Neuron (in vitro differentiated cells): Measurements from ENCODE around the gene MAP3K5.

ENCODE experiments used
- H2AFZ ChIP-seq: one replicate; pipeline ENCODE4 v1.6.1; 2013; ENCODE audit warnings: low read depth, mild to moderate bottlenecking, inconsistent platforms, low read length, moderate library complexity
- H3K27me3 ChIP-seq: one replicate; pipeline ENCODE4 v1.6.1; 2013; ENCODE audit warnings: low read length; ENCODE audit not compliant: insufficient read depth
- H3K36me3 ChIP-seq: one replicate; pipeline ENCODE4 v1.6.1; 2013; ENCODE audit warnings: low read length; ENCODE audit not compliant: insufficient read depth
- H3K4me1 ChIP-seq: one replicate; pipeline ENCODE4 v1.6.1; 2013; ENCODE audit warnings: low read length; ENCODE audit not compliant: insufficient read depth
- H3K4me3 ChIP-seq: 2 replicates; pipeline ENCODE4 v1.5.1; 2013; ENCODE audit warnings: mild to moderate bottlenecking, low read length, moderate library complexity
- H3K9me3 ChIP-seq: one replicate; pipeline ENCODE4 v1.6.1; 2013; ENCODE audit warnings: low read length

MAP3K5 gene

GRCh38 chr6:136685540-136686108 lies 106.7 kb downstream of the MAP3K5 start:
- H3K4me1 ChIP-seq, result no peaks in the 10 kb centered on the region
- H3K4me3 ChIP-seq, result no peak overlapping the region
- no peaks in the 10 kb centered on the region for H3K9me3 ChIP-seq

GRCh38 chr6:136684466-136684865 lies 107.8 kb downstream of the MAP3K5 start:
- no peaks in the 10 kb centered on the region for H3K36me3 ChIP-seq
- no peaks in the 10 kb centered on the region for H3K9me3 ChIP-seq
- no peaks in the 10 kb centered on the region for H3K27me3 ChIP-seq
- H3K4me1 ChIP-seq, result no peaks in the 10 kb centered on the region
- no peak overlapping the region for H3K4me3 ChIP-seq
- no peak overlapping the region for H2AFZ ChIP-seq

More at GRCh38 chr6:136685540-136686108, 106.7 kb downstream of the MAP3K5 start:
- Histone ChIP-seq H3K27me3 (no peaks in the 10 kb centered on the region), H3K36me3 (no peaks in the 10 kb centered on the region), H2AFZ (no peak overlapping the region)

GRCh38 chr6:136683209-136683941 lies 108.9 kb downstream of the MAP3K5 start:
- Histone ChIP-seq H3K36me3 (no peaks in the 10 kb centered on the region), H3K9me3 (no peaks in the 10 kb centered on the region), H3K4me1 (no peaks in the 10 kb centered on the region), H3K27me3 (no peaks in the 10 kb centered on the region), H2AFZ (no peak overlapping the region), H3K4me3 (no peak overlapping the region)

GRCh38 chr6:136682292-136682691 lies 110.0 kb downstream of the MAP3K5 start:
- Histone ChIP-seq H3K9me3 (no peaks in the 10 kb centered on the region), H2AFZ (no peak overlapping the region), H3K27me3 (no peaks in the 10 kb centered on the region), H3K4me1 (no peaks in the 10 kb centered on the region), H3K4me3 (no peak overlapping the region), H3K36me3 (no peaks in the 10 kb centered on the region)

GRCh38 chr6:136677822-136678221 lies 114.5 kb downstream of the MAP3K5 start:
- Histone ChIP-seq H3K4me1 (no peaks in the 10 kb centered on the region), H3K36me3 (no peaks in the 10 kb centered on the region), H3K4me3 (no peak overlapping the region), H3K27me3 (no peaks in the 10 kb centered on the region), H2AFZ (no peak overlapping the region), H3K9me3 (no peaks in the 10 kb centered on the region)

- Histone ChIP-seq H3K36me3 (no peaks in the 10 kb centered on the region), H3K9me3 (no peaks in the 10 kb centered on the region), H3K27me3 (no peaks in the 10 kb centered on the region), H3K4me3 (no peak overlapping the region), H3K4me1 (no peaks in the 10 kb centered on the region), H2AFZ (no peak overlapping the region)
Observed at GRCh38 chr6:136677344-136677743, 114.9 kb downstream of the MAP3K5 start.

- Histone ChIP-seq H3K4me1 (no peaks in the 10 kb centered on the region), H3K9me3 (no peaks in the 10 kb centered on the region), H3K4me3 (no peak overlapping the region), H2AFZ (no peak overlapping the region), H3K27me3 (no peaks in the 10 kb centered on the region), H3K36me3 (no peaks in the 10 kb centered on the region)
Observed at GRCh38 chr6:136676075-136676474, 116.2 kb downstream of the MAP3K5 start.

GRCh38 chr6:136673571-136673970 lies 118.7 kb downstream of the MAP3K5 start:
- H3K27me3 ChIP-seq, result no peaks in the 10 kb centered on the region
- H2AFZ ChIP-seq, result no peak overlapping the region
- no peaks in the 10 kb centered on the region for H3K36me3 ChIP-seq
- no peaks in the 10 kb centered on the region for H3K9me3 ChIP-seq
- no peak overlapping the region for H3K4me3 ChIP-seq
- H3K4me1 ChIP-seq, result no peaks in the 10 kb centered on the region

GRCh38 chr6:136672144-136672543 lies 120.1 kb downstream of the MAP3K5 start:
- Histone ChIP-seq H3K27me3 (no peaks in the 10 kb centered on the region), H2AFZ (no peak overlapping the region), H3K4me1 (no peaks in the 10 kb centered on the region), H3K4me3 (no peak overlapping the region), H3K36me3 (no peaks in the 10 kb centered on the region), H3K9me3 (no peaks in the 10 kb centered on the region)

- Histone ChIP-seq H2AFZ (no peak overlapping the region), H3K4me1 (no peaks in the 10 kb centered on the region), H3K4me3 (no peak overlapping the region), H3K36me3 (no peaks in the 10 kb centered on the region), H3K27me3 (no peaks in the 10 kb centered on the region), H3K9me3 (no peaks in the 10 kb centered on the region)
Observed at GRCh38 chr6:136669299-136669699, 123.0 kb downstream of the MAP3K5 start.

GRCh38 chr6:136668571-136668970 lies 123.7 kb downstream of the MAP3K5 start:
- Histone ChIP-seq H3K4me3 (no peak overlapping the region), H3K27me3 (no peaks in the 10 kb centered on the region), H3K36me3 (no peaks in the 10 kb centered on the region), H3K4me1 (no peaks in the 10 kb centered on the region), H3K9me3 (no peaks in the 10 kb centered on the region), H2AFZ (no peak overlapping the region)

- Histone ChIP-seq H3K4me3 (no peak overlapping the region), H3K36me3 (no peaks in the 10 kb centered on the region), H3K9me3 (no peaks in the 10 kb centered on the region), H2AFZ (no peak overlapping the region), H3K27me3 (no peaks in the 10 kb centered on the region), H3K4me1 (no peaks in the 10 kb centered on the region)
Observed at GRCh38 chr6:136666041-136666440, 126.2 kb downstream of the MAP3K5 start.

GRCh38 chr6:136662347-136663237 lies 129.7 kb downstream of the MAP3K5 start:
- H2AFZ ChIP-seq, result no peak overlapping the region
- no peaks in the 10 kb centered on the region for H3K36me3 ChIP-seq
- H3K27me3 ChIP-seq, result no peaks in the 10 kb centered on the region
- H3K4me3 ChIP-seq, result no peak overlapping the region
- no peaks in the 10 kb centered on the region for H3K4me1 ChIP-seq
- no peaks in the 10 kb centered on the region for H3K9me3 ChIP-seq
